Spinal cord (tissue), 10 donors: Measurements from ENCODE around the gene ATN1. TPM values are rescaled to one million over a fixed set of nuclear protein-coding genes. Genes with fewer than 3 reads are reported as not detected.
A peak's percentile ranks its signal among the peaks of the same experiment; 100 is the strongest.
"Not testable (repeated sequence)": the region's sequence is repeated elsewhere in the genome, so short reads cannot be mapped to it uniquely, and the experiment has no call there.

ENCODE experiments used
- DNase-seq, 6 donors: peaks; one replicate each; pipeline versions ENCODE4 v3.0.0 to v3.0.0-alpha.2; 2013 to 2015; ENCODE audit warnings: low spot score in 6 of 6, low read depth in 4 of 6
- H3K27ac ChIP-seq: one replicate; pipeline ENCODE4 v1.5.1; 2013; ENCODE audit warnings: low read depth, low read length, control low read depth
- H3K27me3 ChIP-seq: one replicate; pipeline ENCODE4 v1.6.1; 2013; ENCODE audit warnings: low read length; ENCODE audit not compliant: control insufficient read depth, insufficient read depth
- H3K36me3 ChIP-seq: one replicate; pipeline ENCODE4 v1.6.1; 2013; ENCODE audit warnings: low read length; ENCODE audit not compliant: control insufficient read depth, insufficient read depth
- H3K4me1 ChIP-seq: one replicate; pipeline ENCODE4 v1.6.1; 2013; ENCODE audit warnings: low read length; ENCODE audit not compliant: control insufficient read depth, insufficient read depth
- H3K4me3 ChIP-seq: one replicate; pipeline ENCODE4 v1.5.1; 2013; ENCODE audit warnings: low read depth, low read length, control low read depth
- H3K9me3 ChIP-seq: one replicate; pipeline ENCODE4 v1.6.1; 2013; ENCODE audit warnings: low read length; ENCODE audit not compliant: control insufficient read depth, insufficient read depth
- WGBS: methylation state at CpG from one replicate; pipeline ENCODE4 v1.1.5; 2013; ENCODE audit warnings: missing lambda C conversion rate; ENCODE audit not compliant: insufficient coverage; 5-methylcytosine and 5-hydroxymethylcytosine counted together
- polyA plus RNA-seq, 2 donors: library from polyadenylated mRNA; unstranded; fragments of 120-200 nt; gene quantifications; one replicate each; pipeline ENCODE4 v1.2.1, GENCODE V29; 2013; ENCODE audit not compliant: insufficient read length in 2 of 2
- total RNA-seq, 2 donors: library from RNA; depleted of rRNA in 1 of 2; stranded (reverse); fragments of 120-200 nt in 1 of 2; fragments of >200 nt in 1 of 2; gene quantifications; one replicate each; pipeline versions ENCODE4 v1.2.3 to v1.2.4, GENCODE V29; 2013 to 2014
- donor health status: healthy.

The ATN1 gene
- total and polyA plus RNA-seq, 4 donors: 23.1 to 228 (median 117) TPM

DNA sequence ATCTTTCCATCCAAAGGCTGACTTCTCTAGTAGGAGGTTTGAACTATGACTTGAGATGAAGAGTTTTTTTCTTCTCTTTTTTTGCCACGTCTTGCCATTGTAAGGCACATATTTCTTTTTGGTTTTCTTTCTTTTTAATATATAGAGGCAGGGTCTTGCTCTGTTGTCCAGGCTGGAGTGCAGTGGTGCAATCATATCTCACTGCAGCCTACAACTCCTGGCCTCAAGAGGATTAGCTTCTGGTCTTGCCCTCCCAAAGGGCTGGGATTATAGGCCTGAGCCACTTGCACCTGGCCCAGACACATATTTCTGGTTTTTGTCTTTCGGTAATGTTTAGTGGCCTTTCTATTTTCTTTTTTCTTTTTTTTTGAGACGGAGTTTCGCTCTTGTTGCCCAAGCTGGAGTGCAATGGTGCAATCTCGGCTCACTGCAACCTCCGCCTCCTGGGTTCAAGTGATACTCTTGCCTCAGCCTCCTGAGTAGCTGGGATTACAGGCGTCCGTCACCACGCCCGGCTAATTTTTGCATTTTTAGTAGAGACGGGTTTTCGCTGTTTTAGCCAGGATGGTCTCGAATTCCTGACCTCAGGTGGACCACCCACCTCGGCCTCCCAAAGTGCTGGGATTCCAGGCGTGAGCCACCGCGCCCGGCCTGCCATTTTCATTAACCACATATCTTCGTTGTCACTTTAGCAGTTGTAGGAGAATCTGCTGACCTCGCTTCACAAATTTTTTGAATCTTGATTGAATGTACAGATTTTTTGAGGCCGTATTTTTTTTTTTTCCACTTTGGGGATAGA is 37.8 kb upstream of the ATN1 start:
- H3K36me3 ChIP-seq, H3K27me3 ChIP-seq, H3K4me3 ChIP-seq, DNase-seq, H3K9me3 ChIP-seq: not testable (repeated sequence)
- Histone ChIP-seq H3K27ac (peak overlapping the region; percentile 88), H3K4me1 (peaks cover 10% of the 10 kb centered on the region)
- 84% methylated on average over 13 of the region's 21 CpGs for WGBS

DNA sequence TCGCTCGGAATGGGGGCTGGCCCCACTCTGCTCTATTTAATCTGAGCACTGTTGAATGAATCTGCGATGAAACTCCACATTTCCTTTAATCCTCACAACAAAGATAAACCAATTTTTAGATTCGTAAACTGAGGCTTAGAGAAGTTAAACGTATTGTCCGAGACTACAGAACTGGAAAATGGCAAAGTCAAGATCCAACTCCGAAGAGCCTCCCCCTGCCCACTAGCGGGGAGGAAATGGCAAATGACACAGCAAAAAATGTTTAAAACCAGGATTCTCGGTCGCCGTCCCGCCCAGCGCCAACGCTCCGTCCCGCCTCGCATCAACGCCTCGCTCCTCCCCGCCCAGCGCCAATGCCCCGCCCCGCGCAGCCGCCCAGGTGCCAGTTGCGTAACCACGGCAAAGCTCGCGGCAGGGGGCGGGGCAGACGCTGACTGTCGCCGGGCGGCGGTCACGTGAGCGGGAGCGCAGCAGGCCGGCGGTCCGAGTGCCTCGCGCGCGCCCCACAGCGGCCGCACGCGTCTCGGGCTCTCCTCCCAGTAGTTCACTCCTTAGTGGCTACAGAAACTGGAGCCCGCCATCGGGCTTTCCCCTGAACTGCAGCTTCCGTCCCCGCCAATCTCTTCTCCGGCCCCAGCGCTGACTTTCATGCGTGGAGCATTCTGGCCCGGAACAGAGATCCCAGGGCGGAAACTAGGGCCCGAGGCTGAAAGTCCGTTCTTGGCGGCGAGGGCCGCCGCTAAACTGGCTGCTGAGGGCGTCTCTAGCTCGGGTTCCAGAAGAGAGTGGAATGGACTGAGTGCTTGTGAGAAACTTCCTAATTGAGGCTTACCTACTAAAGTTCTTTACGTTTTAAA is 36.7 kb upstream of the ATN1 start:
- Histone ChIP-seq H3K9me3 (no peaks in the 10 kb centered on the region), H3K4me1 (peaks cover 10% of the 10 kb centered on the region), H3K27me3 (no peaks in the 10 kb centered on the region), H3K36me3 (no peaks in the 10 kb centered on the region), H3K27ac (peak overlapping the region; percentile 88), H3K4me3 (peak overlapping the region; percentile 58)
- peak in 5 of 6 donors; percentile 90 to 99 (median 95) for DNase-seq
- 2% methylated on average over 64 of the region's 68 CpGs for WGBS

DNA sequence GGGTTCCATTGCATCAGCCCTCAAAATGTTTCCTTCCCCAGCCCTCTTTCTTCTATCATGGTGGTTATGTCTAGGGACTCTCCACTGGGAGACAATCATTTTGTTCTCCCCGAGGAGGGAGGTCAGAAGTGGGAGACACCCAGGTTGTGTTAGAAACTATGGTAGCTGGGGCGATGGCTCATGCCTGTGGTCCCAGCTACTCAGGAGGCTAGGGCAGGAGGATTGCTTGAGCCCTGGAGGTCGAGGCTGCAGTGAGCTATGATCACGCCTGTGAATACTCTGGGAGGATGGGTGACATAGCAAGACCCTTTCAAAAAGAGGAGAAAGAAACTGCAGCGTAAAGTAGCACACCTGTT is 36.1 kb upstream of the ATN1 start:
- no peaks in the 10 kb centered on the region for H3K36me3 ChIP-seq
- no peaks in the 10 kb centered on the region for H3K9me3 ChIP-seq
- peaks cover 10% of the 10 kb centered on the region for H3K4me1 ChIP-seq
- H3K27ac ChIP-seq: peak overlapping the region; percentile 87
- H3K4me3 ChIP-seq: peak overlapping the region; percentile 53
- DNase-seq: no peak
- WGBS: 94% methylated on average over 3 of the region's 5 CpGs
- H3K27me3 ChIP-seq: no peaks in the 10 kb centered on the region

DNA sequence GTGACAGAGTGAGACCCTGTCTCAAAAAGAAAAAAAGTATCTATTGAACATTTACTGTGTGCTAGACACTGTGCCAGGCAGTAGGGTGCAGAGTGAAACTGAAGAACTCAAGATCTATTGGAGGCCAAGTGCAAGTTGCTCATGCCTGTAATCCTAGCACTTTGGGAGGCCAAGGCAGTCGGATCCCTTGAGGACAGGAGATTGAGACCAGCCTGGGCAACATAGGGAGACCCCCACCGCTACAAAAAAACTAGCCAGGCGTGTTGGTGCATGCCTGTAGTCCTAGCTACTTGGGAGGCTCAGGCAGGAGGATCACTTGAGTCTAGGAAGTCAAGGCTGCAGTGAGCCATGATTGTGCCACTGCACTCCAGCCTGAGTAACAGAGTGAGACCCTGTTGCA is 35.1 kb upstream of the ATN1 start:
- H3K4me3 ChIP-seq, H3K36me3 ChIP-seq, H3K27me3 ChIP-seq, DNase-seq, H3K27ac ChIP-seq, H3K9me3 ChIP-seq: not testable (repeated sequence)
- WGBS: 94% methylated on average over 3 of the region's 3 CpGs
- peaks cover 10% of the 10 kb centered on the region for H3K4me1 ChIP-seq

DNA sequence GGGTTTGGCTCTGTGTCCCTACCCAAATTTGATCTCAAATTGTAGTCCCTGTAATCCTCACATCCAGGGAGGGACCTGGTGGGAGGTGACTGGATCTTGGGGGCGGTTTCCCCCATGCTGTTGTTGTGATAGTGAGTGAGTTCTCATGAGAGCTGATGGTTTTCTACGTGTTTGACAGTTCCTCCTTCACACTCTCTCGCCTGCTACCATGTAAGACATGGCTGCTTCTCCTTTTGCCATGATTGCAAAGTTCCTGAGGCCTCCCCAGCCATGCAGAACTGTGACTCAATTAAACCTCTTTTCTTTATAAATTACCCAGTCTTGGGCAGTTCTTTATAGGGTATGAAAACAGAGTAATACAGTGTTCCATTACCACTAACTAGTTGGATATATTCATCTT is 33.4 kb upstream of the ATN1 start:
- Histone ChIP-seq H3K4me3 (no peak overlapping the region), H3K9me3 (no peaks in the 10 kb centered on the region), H3K27ac (no peak overlapping the region), H3K4me1 (peaks cover 15% of the 10 kb centered on the region), H3K27me3 (no peaks in the 10 kb centered on the region), H3K36me3 (no peaks in the 10 kb centered on the region)
- no CpG with 5 or more reads among the region's 3 CpGs for WGBS
- no peak for DNase-seq

DNA sequence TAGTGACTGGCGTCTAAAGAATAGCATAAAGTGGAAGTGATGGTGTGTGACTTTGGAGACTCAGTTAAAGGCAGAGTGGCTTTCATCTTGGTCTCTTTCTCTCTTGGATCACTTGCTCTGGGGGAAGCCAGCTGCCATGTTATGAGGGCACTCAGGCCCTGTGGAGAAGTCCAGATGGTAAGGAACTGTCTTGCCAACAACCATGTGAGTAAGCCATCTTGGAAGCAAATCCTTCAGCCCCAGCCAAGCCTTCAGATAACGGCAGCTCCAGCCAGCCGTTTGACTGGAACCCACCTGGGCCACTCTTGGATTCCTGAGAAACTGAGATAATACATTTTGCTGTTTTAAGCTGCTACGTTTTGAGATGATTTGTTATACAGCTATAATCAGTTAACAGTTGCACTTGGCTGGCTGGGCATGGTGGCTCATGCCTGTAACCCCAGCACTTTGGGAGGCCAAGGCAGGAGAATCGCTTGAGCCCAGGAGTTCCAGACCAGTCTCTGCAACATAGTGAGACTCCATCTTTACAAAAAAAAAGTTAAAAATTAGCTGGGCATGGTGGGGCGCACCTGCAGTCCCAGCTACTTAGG is 30.8 kb upstream of the ATN1 start:
- peaks cover 13% of the 10 kb centered on the region for H3K4me1 ChIP-seq
- peak in 1 of 6 donors; percentile 49 for DNase-seq
- no peaks in the 10 kb centered on the region for H3K36me3 ChIP-seq
- H3K27ac ChIP-seq: no peak overlapping the region
- H3K4me3 ChIP-seq: no peak overlapping the region
- 61% methylated on average over 3 of the region's 6 CpGs for WGBS
- H3K9me3 ChIP-seq: no peaks in the 10 kb centered on the region
- no peaks in the 10 kb centered on the region for H3K27me3 ChIP-seq

DNA sequence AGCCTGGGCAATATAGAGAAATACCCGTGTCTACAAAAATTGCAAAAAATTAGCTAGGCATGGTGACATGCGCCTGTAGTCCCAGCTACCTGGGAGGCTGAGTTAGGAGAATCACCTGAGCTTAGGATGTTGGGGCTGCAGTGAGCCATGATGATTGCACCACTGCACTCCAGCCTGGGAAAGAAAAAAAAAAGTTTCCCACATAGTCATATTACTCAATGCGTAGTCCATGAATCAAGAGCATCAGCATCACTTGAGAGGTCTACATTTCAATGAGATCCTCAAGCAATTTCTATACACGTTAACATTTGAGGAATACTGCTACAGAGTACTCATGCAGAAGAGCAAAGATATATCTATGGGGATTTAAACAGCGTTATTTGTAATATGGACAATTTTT is 28.3 kb upstream of the ATN1 start:
- DNase-seq: no peak
- Histone ChIP-seq H3K36me3 (no peaks in the 10 kb centered on the region), H3K9me3 (no peaks in the 10 kb centered on the region), H3K27me3 (no peaks in the 10 kb centered on the region), H3K4me1 (peaks cover 13% of the 10 kb centered on the region), H3K4me3 (no peak overlapping the region), H3K27ac (peak overlapping the region; percentile 84)
- 100% methylated on average over 1 of the region's 5 CpGs for WGBS

DNA sequence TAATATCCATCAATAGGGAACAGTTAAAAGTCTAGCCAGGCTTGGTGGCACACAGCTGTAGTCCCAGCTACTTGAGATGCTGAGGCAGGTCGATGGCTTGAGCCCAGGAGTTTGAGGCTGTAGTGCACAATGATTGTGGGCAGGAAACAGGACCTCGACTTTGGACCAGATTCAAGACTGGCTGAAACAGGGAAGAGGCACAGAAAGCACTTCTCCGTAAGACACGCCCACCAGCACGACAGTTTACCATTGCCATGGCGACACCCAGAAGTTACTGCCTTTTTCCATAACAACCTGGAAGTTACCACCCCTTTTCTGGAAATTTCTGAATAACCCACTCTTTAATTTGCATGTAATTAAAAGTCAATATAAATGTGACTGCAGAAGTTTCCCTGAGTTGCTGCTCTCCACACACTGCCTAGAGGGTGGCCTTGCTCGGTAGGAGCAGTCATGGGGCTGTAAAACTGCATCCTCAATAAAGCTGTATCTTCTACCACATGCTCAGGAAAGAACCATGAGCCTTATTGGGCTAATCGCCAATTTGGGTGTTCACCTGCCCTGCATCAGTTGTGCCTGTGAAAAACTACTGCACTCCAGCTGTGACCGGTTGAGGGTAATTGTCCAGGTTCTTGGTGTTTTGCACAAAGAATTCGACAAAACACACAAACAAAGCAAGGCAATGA is 27.8 kb upstream of the ATN1 start:
- H3K27me3 ChIP-seq: no peaks in the 10 kb centered on the region
- peak in 3 of 6 donors; percentile 75 to 87 (median 82) for DNase-seq
- H3K9me3 ChIP-seq: no peaks in the 10 kb centered on the region
- no peak overlapping the region for H3K4me3 ChIP-seq
- peaks cover 15% of the 10 kb centered on the region for H3K4me1 ChIP-seq
- 27% methylated on average over 5 of the region's 10 CpGs for WGBS
- no peaks in the 10 kb centered on the region for H3K36me3 ChIP-seq
- peak overlapping the region; percentile 84 for H3K27ac ChIP-seq

DNA sequence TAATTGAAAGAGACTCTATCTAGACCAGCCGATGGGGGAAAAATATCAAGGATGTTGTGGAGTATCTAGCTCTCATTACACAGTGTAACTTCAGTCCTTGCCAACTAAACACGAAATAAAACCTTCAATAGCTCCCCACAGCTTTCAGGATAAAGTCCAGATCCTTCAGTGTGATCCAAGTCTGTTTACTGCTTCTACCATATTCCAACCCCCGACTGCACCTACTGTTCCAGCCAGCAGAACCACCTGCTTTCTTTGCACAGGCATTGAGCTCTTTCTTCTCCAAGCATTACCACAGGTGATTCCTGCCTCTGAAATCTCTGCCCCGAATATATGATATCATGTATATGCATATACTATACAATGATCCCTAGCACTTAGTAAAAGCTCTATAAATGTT is 25.3 kb upstream of the ATN1 start:
- Histone ChIP-seq H3K4me3 (no peak overlapping the region), H3K9me3 (no peaks in the 10 kb centered on the region), H3K4me1 (peaks cover 22% of the 10 kb centered on the region), H3K36me3 (peaks cover 2% of the 10 kb centered on the region), H3K27ac (no peak overlapping the region), H3K27me3 (no peaks in the 10 kb centered on the region)
- no peak for DNase-seq
- WGBS: 67% methylated on average over 1 of the region's 4 CpGs
